Fibroblast of mammary gland (primary cell): Measurements from ENCODE around the gene ZNF555.

Source experiments
- DNase-seq: peaks from one replicate; pipeline ENCODE4 v3.0.0-alpha.2; 2010; ENCODE audit warnings: low read depth
- H3K4me3 ChIP-seq: 2 replicates; pipeline ENCODE4 v1.5.1; 2011; ENCODE audit warnings: low read depth, mild to moderate bottlenecking, low read length, moderate library complexity; ENCODE audit not compliant: control insufficient read depth
- CTCF ChIP-seq: conservative IDR thresholded peaks from 2 replicates; pipeline ENCODE4 v1.5.1; 2011; ENCODE audit warnings: low read depth, low read length, inconsistent platforms; ENCODE audit not compliant: control insufficient read depth, insufficient read depth

ZNF555 gene

DNA sequence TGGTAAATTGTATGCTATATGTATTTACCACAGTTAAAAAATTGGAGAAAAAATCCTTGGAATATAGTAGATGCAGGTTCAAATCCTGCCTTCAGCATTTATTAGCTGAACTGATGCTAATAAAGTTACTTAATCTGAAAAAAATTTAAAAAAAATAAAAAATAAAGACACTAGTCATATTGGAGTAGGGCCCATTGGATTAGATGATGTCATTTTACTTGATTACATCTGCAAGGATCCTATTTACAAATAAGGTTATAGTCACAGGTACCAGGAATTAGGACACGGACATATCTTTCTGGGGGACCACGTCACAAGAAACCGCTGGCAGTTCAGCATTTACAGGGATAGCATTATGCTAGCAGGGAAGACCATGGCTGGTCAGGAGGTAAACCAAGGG lies 6.2 kb downstream of the ZNF555 start:
- no peak for TF ChIP-seq CTCF
- no peak for DNase-seq
- no peak overlapping the region for H3K4me3 ChIP-seq

DNA sequence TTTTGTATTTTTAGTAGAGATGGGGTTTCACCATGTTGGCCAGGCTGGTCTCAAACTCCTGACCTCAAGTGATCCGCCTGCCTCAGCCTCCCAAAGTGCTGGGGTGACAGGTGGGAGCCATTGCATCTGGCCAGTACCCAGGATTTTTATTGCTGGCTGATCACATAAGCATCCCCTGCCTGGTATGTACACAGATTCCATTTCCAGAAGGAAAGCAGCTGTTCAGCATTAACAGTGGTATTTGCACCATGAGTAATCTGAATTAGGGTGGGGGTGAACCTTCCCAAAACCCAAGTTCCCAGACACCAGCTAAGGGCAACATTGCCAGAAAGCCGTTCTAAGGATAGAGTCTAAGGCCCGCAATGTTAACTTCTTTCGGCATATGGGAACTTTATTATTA lies 7.3 kb downstream of the ZNF555 start:
- no peak for DNase-seq
- no peak overlapping the region for H3K4me3 ChIP-seq
- no peak for TF ChIP-seq CTCF

GRCh38 chr19:2850256-2850925 lies 9.1 kb downstream of the ZNF555 start:
- no peak for DNase-seq
- H3K4me3 ChIP-seq, result no peak overlapping the region
- no peak for TF ChIP-seq CTCF

- DNase-seq, result no peak
- H3K4me3 ChIP-seq, result no peak overlapping the region
These were observed 11.3 kb downstream of the ZNF555 start for GRCh38 chr19:2852598-2852997.

GRCh38 chr19:2853015-2853606 lies 11.8 kb downstream of the ZNF555 start:
- DNase-seq, result no peak
- no peak for TF ChIP-seq CTCF
- H3K4me3 ChIP-seq, result no peak overlapping the region

More at GRCh38 chr19:2852598-2852997, 11.3 kb downstream of the ZNF555 start:
- TF ChIP-seq CTCF, result no peak

- no peak for TF ChIP-seq CTCF
- H3K4me3 ChIP-seq, result no peak overlapping the region
These were observed 13.6 kb downstream of the ZNF555 start for GRCh38 chr19:2854849-2855248.

DNA sequence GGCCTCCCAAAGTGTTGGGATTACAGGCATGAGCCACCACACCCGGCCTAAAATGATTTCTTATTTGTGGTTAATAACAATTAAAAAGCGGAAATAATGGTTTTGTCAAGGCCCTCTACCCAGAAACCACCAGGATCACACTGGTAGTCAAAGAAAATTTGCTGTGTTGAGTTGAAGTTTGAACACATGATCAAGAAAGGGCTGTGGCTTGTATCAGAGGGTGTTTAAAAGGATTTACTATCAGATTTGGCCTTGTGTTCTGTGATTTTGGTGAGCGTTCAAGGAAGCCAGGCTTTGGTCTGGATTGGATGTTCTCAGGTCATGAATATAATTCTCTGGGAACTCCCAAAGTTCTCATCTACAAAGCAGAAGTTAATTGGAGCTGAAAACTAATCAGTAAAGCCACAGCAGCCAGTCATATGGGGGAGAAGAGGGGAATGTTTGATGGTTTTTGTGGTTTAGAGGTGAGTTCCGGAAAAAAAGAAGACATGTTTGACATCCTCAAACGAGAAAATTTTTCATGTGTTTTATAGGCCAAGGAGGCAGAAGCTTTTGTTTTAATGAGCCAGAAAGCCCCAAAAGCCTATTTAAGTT lies 15.3 kb downstream of the ZNF555 start:
- no peak for TF ChIP-seq CTCF
- no peak for DNase-seq
- no peak overlapping the region for H3K4me3 ChIP-seq

More at GRCh38 chr19:2854849-2855248, 13.6 kb downstream of the ZNF555 start:
- no peak for DNase-seq
